Measurements from ENCODE around the gene EGLN1.
A peak's percentile ranks its signal among the peaks of the same experiment; 100 is the strongest.

EGLN1 gene

GRCh38 chr1:231395076-231395997 is 26.8 kb downstream of the EGLN1 start:
- peak; percentile 18 to 30 for DNase-seq

GRCh38 chr1:231393668-231394067 is 28.4 kb downstream of the EGLN1 start:
- DNase-seq, result no peak

- no peak for DNase-seq
Observed at GRCh38 chr1:231392389-231393131, 29.5 kb downstream of the EGLN1 start.

- no peak for DNase-seq
Observed at GRCh38 chr1:231390071-231390470, 32.0 kb downstream of the EGLN1 start.

- no peak for DNase-seq
Observed at GRCh38 chr1:231387770-231388669, 34.1 kb downstream of the EGLN1 start.

- no peak for DNase-seq
Observed at GRCh38 chr1:231386466-231386865, 35.6 kb downstream of the EGLN1 start.

- no peak for DNase-seq
Observed at GRCh38 chr1:231385416-231385748, 36.7 kb downstream of the EGLN1 start.

- no peak for DNase-seq
Observed at GRCh38 chr1:231384696-231385415, 37.2 kb downstream of the EGLN1 start.

GRCh38 chr1:231383159-231383860 is 38.8 kb downstream of the EGLN1 start:
- DNase-seq, result peak; percentile 52 to 53

GRCh38 chr1:231382426-231382825 is 39.7 kb downstream of the EGLN1 start:
- DNase-seq, result no peak

- DNase-seq, result no peak
Observed at GRCh38 chr1:231381729-231382128, 40.4 kb downstream of the EGLN1 start.

- DNase-seq, result no peak
Observed at GRCh38 chr1:231376875-231377549, 45.1 kb downstream of the EGLN1 start.

- DNase-seq, result no peak
Observed at GRCh38 chr1:231376101-231376500, 46.0 kb downstream of the EGLN1 start.

GRCh38 chr1:231374394-231374793 is 47.7 kb downstream of the EGLN1 start:
- no peak for DNase-seq

- DNase-seq, result no peak
Observed at GRCh38 chr1:231372501-231372900, 49.6 kb downstream of the EGLN1 start.

- no peak for DNase-seq
Observed at GRCh38 chr1:231369282-231369681, 52.8 kb downstream of the EGLN1 start.

- DNase-seq, result no peak
Observed at GRCh38 chr1:231364192-231364591, 57.9 kb downstream of the EGLN1 start.

- no peak for DNase-seq
Observed at GRCh38 chr1:231363624-231364023, 58.5 kb downstream of the EGLN1 start.

GRCh38 chr1:231362325-231362724 is 59.8 kb downstream of the EGLN1 start:
- no peak for DNase-seq

- DNase-seq, result peak; percentile 82 to 83
Observed at GRCh38 chr1:231359113-231359512, 63.0 kb downstream of the EGLN1 start.

- DNase-seq, result peak; percentile 63 to 71
Observed at GRCh38 chr1:231357831-231358354, 64.2 kb downstream of the EGLN1 start.
